ENCODE measurements around the gene REXO5. TPM values are rescaled to one million over a fixed set of nuclear protein-coding genes. Genes with fewer than 3 reads are reported as not detected.

Gene REXO5
- total RNA-seq, 1 donor from 2014 or later: 2.5 TPM

DNA sequence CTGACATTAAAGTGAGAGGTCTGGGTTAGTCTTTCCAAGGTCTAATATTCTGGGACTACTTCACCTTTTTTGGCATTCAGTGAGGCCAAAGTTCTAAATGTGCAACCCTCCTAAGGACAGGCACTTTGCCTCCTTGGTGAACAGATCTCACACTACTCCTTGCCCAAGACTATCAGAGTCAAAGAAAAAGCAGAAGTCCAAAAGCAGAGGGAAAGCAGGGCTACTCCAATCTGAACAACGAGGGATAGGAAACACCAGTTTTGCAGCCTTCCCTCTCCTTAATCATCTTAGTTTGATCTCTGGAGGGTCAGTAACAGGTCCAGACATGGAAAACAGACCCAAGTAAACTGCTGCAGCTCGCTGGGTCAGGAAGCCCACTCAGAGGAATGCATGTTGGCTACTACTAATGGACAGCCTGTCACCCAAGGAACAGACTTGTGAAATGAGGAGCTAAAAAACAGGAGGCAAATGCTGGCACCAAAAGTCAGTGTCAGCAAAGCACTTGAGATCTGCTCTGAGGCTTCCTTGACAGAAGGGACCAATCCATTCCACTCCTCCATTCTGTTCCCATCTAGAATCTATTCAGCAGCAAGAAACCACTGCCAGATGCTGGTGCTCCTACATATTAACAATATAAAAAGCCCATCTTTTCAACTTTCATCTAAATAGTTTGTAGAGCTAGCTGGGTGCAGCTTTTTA lies 63.9 kb downstream of the REXO5 start:
- H3K27ac Mint-ChIP-seq (ENCODE audit: unreplicated experiment): no peak overlapping the region
- H3K36me3 Mint-ChIP-seq (ENCODE audit: unreplicated experiment): peaks cover 2% of the 10 kb centered on the region
- no peak overlapping the region for H3K4me3 Mint-ChIP-seq (ENCODE audit: unreplicated experiment)
- DNase-seq (ENCODE audit: extremely low spot score, unreplicated experiment): no peak
- no peaks in the 10 kb centered on the region for H3K9me3 Mint-ChIP-seq (ENCODE audit: unreplicated experiment)
- TF ChIP-seq, protein P1, sequence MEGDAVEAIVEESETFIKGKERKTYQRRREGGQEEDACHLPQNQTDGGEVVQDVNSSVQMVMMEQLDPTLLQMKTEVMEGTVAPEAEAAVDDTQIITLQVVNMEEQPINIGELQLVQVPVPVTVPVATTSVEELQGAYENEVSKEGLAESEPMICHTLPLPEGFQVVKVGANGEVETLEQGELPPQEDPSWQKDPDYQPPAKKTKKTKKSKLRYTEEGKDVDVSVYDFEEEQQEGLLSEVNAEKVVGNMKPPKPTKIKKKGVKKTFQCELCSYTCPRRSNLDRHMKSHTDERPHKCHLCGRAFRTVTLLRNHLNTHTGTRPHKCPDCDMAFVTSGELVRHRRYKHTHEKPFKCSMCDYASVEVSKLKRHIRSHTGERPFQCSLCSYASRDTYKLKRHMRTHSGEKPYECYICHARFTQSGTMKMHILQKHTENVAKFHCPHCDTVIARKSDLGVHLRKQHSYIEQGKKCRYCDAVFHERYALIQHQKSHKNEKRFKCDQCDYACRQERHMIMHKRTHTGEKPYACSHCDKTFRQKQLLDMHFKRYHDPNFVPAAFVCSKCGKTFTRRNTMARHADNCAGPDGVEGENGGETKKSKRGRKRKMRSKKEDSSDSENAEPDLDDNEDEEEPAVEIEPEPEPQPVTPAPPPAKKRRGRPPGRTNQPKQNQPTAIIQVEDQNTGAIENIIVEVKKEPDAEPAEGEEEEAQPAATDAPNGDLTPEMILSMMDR (IDR thresholded peaks at IDR 0.05): no peak
- no peaks in the 10 kb centered on the region for H3K27me3 Mint-ChIP-seq (ENCODE audit: unreplicated experiment)
- peaks cover 60% of the 10 kb centered on the region for H3K4me1 Mint-ChIP-seq (ENCODE audit: unreplicated experiment)

DNA sequence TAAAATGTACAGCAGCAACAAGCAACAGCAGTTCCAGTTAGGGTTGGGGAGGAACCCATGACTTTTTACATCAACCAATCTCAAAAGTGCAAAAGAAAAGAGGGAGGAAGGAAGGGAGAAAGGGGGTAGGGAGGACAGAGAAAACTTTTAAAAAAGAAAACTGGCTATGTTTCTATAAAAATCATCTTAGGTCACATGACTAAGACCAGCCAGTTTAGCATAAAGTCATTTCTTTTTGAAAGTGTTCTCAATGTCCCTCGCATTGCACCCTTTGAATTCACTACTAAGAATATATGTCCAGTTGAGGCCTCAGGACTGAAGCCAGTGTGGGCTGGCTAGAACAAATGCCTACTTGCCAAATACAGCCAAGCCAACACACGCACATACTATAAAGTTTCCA lies 64.9 kb downstream of the REXO5 start:
- H3K4me1 Mint-ChIP-seq (ENCODE audit: unreplicated experiment): peaks cover 54% of the 10 kb centered on the region
- H3K4me3 Mint-ChIP-seq (ENCODE audit: unreplicated experiment): no peak overlapping the region
- H3K27me3 Mint-ChIP-seq (ENCODE audit: unreplicated experiment): no peaks in the 10 kb centered on the region
- TF ChIP-seq, protein P1 (IDR thresholded peaks at IDR 0.05): no peak
- no peaks in the 10 kb centered on the region for H3K9me3 Mint-ChIP-seq (ENCODE audit: unreplicated experiment)
- H3K27ac Mint-ChIP-seq (ENCODE audit: unreplicated experiment): peak overlapping the region; percentile 72
- peaks cover 2% of the 10 kb centered on the region for H3K36me3 Mint-ChIP-seq (ENCODE audit: unreplicated experiment)
- DNase-seq (ENCODE audit: extremely low spot score, unreplicated experiment): no peak

DNA sequence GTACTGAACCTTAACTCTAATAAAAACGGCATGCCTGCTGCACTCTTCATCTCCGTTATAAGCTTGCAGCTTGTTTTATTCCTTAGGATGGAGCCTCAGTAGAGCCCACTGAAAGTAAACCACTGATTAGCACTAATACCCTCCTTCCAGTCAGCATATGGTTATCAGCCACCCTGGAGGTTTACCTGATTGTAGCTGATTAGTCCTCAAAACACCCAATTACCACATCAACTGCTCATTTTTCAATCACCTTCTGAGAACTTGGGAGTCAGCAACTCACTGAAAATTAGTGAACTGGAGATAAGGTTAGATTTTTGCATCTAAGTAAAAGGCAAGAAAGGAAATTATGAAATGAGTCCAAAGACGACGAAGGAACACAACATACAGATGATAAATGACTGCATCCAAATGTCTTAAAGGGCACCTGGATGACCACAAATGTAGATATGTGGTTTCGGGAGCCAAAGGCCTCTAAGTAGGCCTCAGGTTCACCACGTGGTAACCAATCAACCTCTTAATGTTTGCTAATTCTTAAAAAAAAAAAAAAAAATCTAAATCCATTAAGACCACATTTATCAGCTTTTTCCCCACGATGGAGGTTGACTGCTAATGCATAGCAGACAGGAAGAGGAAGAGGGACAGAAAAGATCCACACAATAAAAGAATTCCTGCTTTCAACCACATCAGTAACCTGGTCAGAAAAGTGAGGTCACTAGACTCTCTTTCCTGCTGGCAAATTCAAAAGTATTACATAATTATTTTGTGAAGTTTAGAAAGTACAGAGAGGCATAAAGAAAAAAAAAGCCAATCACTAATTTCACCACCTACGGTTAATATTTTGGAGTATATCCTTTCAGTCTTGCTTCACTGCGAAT lies 65.9 kb downstream of the REXO5 start:
- H3K4me3 Mint-ChIP-seq (ENCODE audit: unreplicated experiment): no peak overlapping the region
- TF ChIP-seq, protein P1 (IDR thresholded peaks at IDR 0.05): no peak
- peaks cover 8% of the 10 kb centered on the region for H3K36me3 Mint-ChIP-seq (ENCODE audit: unreplicated experiment)
- no peak for DNase-seq (ENCODE audit: extremely low spot score, unreplicated experiment)
- H3K9me3 Mint-ChIP-seq (ENCODE audit: unreplicated experiment): no peaks in the 10 kb centered on the region
- H3K4me1 Mint-ChIP-seq (ENCODE audit: unreplicated experiment): peaks cover 46% of the 10 kb centered on the region
- H3K27me3 Mint-ChIP-seq (ENCODE audit: unreplicated experiment): no peaks in the 10 kb centered on the region
- H3K27ac Mint-ChIP-seq (ENCODE audit: unreplicated experiment): no peak overlapping the region

DNA sequence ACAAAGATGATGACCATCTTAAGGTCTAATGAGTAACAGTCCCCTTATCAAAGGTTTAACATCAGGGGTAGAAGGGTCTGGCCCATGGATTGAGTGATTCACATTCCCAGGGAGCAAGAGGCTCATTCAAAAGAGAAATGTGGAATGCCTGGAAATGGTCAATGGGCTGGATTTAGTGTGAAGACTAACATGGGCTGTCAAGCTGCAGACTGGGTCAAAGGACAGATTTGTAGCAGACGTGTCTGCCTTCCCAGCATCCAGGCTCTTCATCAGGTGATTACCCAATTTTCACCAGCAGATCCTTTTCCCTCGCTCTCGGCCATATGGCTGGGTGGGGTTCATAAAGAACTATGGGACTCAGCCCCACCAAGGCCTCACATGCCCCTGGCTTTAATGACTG lies 67.0 kb downstream of the REXO5 start:
- no peak for DNase-seq (ENCODE audit: extremely low spot score, unreplicated experiment)
- Mint-ChIP-seq H3K9me3 (ENCODE audit: unreplicated experiment) (no peaks in the 10 kb centered on the region), H3K27me3 (ENCODE audit: unreplicated experiment) (no peaks in the 10 kb centered on the region)

More for the DNA sequence above, 67.0 kb downstream of the REXO5 start:
- TF ChIP-seq, protein P1 (IDR thresholded peaks at IDR 0.05): no peak
- Mint-ChIP-seq H3K4me3 (ENCODE audit: unreplicated experiment) (no peak overlapping the region), H3K27ac (ENCODE audit: unreplicated experiment) (no peak overlapping the region), H3K4me1 (ENCODE audit: unreplicated experiment) (peaks cover 46% of the 10 kb centered on the region), H3K36me3 (ENCODE audit: unreplicated experiment) (peaks cover 8% of the 10 kb centered on the region)
